ENCODE data around the gene GMPR. TPM values are rescaled to one million over a fixed set of nuclear protein-coding genes. Genes with fewer than 3 reads are reported as not detected.

Gene GMPR
- polyA plus RNA-seq, 4 donors = 9.7 to 18.9 (median 13.4) TPM

Other genes starting within 250 kb of the GMPR start
- 10 to 100 TPM; 32.4 to 50.2 (median 49.0) TPM for gene MYLIP, start 109.5 kb upstream of the GMPR start, polyA plus RNA-seq (ENCODE audit: insufficient read length in 4 of 4)

All from left renal pelvis (tissue), 4 donors.